RPMI7951 (cell line): Measurements from ENCODE around the gene RANBP17. TPM values are rescaled to one million over a fixed set of nuclear protein-coding genes. Genes with fewer than 3 reads are reported as not detected.
"Not testable (repeated sequence)": the region's sequence is repeated elsewhere in the genome, so short reads cannot be mapped to it uniquely, and the experiment has no call there.

ENCODE experiments used
- DNase-seq: peaks from one replicate; pipeline ENCODE4 v3.0.0-alpha.2; 2012; ENCODE audit warnings: low read depth
- total RNA-seq: library from RNA; depleted of rRNA; stranded (reverse); fragments of >200 nt; shearing (Covaris generic); gene quantifications from 2 replicates; pipeline ENCODE4 v1.2.3, GENCODE V29; 2014; rRNA removed

RANBP17 gene
- 3.6 and 9.5 TPM in 2 replicates for total RNA-seq

DNA sequence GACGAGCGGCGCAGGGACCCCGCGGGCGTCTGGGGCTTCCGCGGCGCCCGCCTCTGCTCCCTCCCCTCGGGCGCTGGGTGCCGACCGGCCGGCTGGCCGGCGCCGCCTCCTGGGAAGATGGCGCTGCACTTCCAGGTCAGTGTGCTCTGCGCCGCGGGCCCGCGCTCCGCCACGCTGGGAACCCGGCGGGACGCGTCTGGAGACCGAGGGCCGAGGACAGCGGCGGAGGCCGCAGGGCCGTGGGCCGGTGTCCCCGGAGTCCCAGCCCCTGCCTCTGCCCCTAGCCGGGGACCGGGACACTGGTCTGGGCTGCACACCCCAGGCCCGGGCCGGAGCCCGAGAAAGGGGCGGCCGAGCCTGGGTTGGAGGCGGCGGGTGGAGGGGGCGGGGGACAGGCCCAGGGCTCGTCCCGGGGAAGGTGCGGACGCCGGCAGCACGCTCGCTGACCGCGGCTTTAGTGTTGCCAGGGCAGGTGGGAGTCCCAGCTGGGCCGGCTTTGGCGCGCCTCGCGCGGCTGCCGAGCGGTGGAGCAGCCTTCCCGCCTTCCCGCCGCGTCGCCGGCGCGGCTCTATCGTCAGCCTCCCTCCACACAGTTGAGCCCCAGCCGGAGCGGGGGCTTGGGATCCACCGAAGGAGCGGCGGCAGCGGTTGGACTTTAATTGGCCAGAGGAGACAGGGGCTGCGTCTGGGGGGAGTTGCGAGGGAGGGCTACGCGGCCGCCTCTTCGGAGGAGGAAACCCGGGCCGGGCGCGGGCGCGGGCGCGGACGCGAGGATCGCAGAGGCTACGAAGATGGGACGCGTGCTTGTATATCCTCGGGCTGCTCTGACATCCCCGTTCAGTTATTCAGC lies at the start of gene RANBP17:
TSS of gene RANBP17 (plus strand) at position 102 of the 850 bp plus-strand sequence.
- DNase-seq, result peak; percentile 69

DNA sequence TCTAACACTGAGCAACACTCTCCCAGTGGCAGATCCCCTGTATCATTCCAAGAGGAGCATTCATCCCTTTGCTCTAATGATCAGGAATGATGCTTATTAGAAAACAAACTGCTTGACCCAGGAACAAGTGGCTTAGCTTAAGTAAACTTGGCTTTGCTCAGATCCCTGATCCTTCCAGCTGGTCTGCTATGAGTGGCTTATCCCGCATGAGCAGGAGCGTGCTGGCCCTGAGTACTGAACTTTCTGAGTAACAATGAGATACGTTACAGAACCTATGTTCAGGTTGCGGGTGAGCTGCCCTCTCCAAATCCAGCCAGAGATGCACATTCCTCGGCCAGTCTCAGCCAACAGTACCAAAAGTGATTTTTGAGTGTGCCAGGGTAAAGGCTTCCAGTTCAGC lies 48.6 kb upstream of the RANBP17 start:
- DNase-seq, result no peak

DNA sequence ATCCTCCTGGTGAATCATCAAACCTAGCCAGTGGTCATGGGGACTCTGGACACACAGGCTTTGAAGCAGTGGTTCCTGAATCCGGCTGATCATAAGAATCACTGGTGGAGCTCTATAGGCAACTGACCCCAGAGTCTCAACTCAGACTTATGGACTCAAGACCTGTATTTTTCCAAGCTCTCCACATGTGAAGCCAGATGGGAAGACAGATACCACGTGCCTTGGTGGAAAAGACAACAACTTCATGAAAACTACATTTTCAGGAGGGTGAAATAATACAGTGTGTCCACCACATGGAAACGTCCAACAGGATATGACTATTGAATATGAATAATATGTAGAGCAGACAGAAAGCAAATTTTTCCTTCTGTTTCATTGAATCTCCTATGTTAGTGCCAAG lies 44.6 kb upstream of the RANBP17 start:
- no peak for DNase-seq

DNA sequence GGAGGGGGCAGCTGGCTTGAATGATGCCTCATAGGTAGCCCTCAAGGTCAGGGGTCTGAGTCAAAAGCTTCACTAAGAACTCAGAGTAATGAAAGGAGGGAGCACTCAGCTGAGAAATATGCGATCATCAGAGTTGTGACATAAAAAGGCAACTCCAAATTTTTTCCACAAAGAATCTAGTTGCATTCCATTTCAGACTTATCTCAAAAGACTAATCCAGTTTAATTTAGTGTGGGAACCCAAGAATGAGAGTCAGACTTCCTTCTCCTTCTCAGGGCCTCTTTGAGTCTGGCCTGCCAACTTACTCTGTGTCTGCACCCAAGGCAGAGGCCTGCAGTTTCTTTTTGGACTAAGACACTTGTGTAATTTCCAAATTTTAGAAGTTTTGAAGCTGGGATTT lies 43.6 kb upstream of the RANBP17 start:
- no peak for DNase-seq

DNA sequence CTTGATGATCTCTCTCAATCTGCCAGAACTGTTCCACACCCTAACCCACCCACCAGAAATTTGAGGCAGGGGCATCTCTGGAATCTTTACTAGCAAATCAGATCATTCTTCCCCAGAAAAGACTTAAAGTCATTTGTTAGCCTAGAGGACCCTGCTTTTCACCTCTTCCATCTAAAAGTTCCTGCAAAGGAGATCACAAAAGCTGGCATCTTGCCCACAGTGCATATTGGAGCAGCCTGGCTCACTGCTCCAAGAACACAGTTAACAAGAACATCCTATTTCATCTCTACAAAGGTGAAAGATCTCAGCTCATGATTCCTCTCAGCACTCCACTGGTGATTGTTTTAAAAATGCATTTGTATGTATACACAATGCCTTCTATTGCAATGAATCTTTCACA lies 42.0 kb upstream of the RANBP17 start:
- DNase-seq, result no peak

DNA sequence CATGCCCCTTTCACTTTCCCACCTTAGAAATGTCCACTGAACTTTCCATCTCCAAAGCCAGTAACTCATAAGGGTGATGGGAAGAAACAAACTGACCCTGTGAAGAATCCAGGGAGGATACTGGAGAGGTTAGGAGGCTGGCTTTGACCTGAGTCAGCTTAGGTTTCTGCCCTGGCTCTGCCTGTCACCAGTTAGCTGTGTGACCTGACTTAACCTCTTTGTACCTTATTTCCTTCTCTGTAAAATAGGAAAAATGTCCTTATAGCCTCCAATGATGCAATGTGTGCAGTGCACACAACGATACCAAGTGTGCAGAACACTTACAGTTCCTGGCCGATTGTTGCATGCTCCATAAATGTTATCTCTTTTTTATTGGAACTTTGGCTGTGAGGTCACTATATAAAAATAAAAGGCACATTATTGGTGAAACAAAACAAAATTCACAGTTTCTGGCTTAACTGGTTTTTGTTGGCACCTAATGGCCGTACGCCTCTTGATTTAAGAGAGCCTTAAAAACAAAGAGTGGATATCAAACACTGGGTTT lies 40.5 kb upstream of the RANBP17 start:
- no peak for DNase-seq

DNA sequence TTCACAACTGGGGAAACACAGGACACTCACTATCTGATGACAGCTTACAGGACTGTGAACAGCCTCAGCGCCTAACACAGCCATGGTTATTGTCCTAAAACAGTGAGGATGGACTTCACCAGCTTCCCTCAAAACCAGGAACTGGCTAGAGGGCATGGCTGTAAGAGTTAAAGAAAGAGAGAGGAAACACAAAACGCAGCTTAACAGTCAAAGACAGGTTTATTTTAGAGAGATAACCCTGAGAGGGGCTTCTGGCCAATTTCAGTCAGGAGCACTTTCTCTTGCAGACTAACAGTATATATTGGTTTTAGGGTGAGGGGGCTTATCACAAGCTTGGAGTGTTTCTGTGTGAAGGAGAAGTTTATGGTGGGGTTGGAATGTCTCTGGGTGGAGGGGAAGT lies 35.7 kb upstream of the RANBP17 start:
- no peak for DNase-seq

DNA sequence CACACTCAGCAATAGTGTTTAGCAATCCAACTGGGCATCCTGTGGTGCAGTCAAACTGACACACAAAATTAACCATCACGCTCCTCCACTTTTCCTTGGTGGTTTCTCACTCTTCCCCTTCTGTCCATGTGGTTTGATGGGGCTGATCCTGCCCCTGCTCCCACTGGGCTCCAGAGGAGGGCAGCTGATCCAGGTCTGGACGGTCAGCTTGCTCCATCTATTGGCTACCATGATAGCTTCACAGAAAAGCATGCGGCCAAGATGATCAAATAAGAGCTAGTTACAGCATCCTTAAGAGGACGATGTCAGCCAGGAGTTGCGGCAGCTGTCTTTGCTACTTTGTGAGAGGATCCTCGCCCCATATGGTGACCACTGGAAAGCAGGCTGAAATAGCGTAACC lies 29.6 kb upstream of the RANBP17 start:
- no peak for DNase-seq

DNA sequence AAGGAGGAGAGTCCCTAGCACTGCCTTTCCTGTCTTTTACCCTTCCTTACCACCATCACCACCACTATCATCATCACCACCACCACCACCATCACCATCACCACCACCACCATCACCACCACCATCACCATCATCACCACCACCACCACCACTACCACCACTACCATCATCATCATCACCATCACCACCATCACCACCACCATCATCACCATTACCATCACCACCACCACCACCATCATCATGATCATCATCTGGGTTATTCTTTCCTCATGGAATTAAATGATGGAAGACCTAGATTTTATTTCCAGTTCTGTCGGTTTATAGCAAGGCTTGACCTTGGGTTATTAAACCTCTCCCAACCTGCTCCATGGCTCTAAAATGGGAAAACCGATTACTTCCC lies 27.8 kb upstream of the RANBP17 start:
- DNase-seq, result not testable (repeated sequence)

DNA sequence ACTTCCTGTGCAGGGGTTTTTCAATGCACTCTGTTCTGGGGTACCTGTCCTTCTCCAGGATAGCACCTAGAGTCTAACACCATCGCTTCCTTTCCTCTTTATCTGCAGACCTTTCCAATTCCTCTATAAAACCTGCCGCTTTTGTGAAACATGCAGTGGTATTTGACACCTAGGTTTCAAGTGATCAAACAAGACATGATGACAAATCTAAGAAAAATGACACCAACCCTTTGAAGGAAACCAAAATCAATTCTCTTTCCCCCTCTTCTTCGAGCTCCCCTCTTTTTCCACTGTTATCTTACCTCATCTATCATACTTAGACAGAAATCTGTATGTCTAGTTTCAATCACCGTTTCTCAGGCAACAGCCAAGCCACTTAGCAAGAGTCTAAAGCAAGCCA lies 25.6 kb upstream of the RANBP17 start:
- DNase-seq, result no peak

DNA sequence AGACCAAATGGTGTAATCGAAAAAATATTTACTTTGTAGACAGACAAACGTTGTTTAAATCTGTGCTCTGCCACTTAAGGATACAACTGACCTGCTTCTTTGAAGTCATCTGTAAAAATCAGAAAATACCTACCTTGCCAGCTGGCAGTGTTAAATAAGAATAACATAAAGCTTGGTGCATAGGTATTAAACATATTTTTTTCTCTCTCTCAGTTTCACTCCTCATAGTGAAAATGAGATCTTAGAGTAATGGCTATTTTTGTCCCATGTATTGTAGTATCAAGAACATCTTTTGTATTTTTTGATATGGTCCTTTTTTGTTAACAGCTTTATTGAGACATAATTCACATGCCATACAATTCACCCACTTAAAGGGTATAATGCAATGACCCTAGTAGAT lies 17.9 kb upstream of the RANBP17 start:
- DNase-seq, result no peak

DNA sequence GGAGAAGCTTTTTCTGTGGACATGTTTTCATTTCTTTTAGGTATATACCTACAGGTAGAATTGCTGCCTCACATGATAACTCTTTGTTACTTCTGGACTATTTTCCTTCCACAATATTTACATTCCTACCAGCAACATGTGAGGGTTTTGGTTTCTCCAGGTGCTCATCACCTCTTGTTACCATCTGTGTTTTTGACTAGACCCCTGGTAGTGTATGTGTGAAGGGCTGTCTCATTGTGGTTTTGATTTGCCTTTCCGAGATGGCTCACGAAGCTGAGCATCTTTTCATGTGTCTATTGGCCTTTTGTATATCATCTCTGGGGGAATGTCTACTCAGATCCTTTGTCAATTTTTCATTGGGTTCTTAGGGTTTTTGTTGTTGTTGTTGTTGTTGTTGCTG lies 17.2 kb upstream of the RANBP17 start:
- no peak for DNase-seq

DNA sequence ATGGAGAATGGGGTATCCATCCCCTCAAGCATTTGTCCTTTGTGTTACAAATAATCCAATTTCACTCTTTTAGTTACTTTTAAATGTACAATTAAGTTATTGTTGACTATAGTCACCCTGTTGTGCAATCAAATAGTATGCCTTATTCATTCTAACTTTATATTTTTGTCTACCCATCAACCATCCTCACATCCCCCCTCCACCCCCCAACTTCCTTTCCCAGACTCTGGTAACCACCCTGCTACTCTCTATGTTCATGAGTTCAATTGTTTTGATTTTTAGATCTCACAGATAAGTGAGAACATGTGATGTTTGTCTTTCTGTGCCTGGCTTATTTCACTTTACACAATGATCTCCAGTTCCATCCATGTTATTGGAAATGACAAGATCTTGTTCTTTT lies 15.4 kb upstream of the RANBP17 start:
- no peak for DNase-seq

DNA sequence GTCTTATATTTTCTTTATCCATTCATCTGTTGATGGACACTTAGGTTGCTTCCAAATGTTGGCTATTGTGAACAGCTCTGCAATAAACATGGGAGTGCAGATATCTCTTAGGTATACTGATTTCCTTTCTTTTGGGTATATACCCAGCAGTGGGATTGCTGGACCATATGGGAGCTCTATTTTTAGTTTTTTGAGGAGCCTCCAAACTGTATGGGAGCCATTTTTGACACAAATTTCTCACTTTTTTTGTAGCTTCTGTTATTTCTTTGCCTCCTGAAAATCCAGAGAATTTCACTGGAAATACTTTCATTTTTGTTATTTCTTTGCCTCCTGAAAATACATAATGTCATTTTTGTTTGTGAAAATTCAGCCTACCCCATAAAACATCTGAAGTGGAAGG lies 15.0 kb upstream of the RANBP17 start:
- DNase-seq, result no peak

DNA sequence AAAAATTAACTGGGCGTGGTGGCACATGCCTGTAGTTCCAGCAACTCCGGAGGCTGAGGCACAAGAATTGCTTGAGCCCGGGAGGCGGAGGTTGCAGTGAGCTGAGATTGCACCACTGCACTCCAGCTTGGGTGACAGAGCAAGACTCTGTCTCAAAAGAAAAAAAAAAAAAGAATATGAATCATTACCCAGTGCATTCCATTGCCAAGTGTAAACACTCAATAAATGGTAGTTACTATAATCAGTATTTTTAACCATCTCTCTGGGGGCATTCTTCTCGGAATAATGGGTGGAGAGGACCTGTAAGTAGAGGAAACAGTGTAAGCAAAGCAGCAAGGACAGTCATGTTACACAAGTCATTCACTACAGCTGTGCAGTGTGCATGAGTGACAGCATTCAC lies 13.8 kb upstream of the RANBP17 start:
- DNase-seq, result no peak

DNA sequence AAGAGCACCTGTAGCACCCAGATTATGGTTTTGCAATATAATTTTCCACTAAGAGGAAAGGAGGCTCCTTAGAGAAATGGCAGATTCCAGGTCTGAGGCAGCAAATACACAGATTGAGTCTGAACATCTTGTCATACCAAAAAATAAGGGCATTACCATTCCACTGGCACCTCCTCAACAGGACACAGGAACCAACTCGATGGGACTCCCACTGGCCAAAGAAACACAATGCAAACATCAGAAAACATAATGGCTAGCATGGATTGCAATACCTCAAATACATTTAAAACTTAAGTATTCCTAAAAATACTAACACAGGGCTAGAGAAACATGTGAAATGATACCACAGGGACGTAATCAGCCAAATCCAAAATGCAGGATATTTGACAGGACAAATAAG lies 12.4 kb upstream of the RANBP17 start:
- DNase-seq, result no peak

DNA sequence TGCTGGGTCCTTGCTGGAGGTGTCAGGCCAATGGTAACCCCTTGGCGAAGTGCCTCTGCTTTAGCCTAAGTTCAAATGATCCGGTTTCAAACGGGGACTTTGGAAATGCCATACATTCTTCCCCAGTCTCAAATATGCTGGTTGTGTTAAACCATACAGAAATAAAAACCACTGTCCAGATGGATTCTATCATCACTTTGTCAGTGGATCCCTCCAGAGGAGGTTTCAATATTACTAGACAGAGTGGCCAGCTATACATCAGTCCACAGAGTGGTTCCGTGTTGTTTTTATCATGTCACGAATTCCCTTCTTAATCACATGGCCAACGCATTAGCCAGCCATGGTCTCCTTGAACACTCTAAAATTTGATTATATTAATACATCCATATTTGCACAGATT lies 7.3 kb upstream of the RANBP17 start:
- no peak for DNase-seq

DNA sequence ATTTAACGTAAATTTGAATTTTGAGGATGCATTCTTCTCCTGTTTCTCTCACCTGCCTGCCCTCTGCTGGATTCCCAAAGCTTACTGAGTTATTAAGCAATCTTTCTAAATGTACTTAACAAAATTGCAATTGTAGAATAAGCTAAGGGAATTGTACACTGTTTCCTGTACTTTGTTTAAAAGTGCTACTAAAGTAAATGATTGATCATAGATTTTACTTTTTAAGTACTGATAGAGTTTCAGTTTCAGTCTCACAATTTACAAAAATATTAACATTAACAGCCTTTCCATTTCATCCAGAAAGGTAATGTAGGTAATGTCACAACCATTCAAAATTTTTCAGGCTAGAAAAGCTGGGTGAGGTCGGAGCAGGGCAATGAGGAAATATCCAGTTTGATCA lies 4.8 kb upstream of the RANBP17 start:
- no peak for DNase-seq

DNA sequence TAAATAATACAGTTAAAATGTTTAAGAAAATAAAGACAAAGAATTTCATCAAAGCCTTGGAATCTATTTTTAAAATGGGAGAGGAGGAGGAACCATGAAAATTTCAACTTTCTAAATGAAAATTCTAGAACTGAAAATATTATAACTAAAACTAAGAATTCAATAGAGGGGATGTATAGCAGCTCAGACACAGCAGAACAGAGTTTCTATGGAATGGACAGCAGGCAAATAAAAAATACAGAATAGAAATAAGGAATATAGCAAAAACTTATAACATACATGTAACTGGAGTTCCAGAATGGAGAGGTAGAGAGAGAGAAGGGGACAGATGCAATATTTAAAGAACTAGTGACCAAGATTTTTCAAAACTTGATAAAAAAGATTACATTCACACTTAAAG lies 1.4 kb upstream of the RANBP17 start:
- DNase-seq, result no peak

DNA sequence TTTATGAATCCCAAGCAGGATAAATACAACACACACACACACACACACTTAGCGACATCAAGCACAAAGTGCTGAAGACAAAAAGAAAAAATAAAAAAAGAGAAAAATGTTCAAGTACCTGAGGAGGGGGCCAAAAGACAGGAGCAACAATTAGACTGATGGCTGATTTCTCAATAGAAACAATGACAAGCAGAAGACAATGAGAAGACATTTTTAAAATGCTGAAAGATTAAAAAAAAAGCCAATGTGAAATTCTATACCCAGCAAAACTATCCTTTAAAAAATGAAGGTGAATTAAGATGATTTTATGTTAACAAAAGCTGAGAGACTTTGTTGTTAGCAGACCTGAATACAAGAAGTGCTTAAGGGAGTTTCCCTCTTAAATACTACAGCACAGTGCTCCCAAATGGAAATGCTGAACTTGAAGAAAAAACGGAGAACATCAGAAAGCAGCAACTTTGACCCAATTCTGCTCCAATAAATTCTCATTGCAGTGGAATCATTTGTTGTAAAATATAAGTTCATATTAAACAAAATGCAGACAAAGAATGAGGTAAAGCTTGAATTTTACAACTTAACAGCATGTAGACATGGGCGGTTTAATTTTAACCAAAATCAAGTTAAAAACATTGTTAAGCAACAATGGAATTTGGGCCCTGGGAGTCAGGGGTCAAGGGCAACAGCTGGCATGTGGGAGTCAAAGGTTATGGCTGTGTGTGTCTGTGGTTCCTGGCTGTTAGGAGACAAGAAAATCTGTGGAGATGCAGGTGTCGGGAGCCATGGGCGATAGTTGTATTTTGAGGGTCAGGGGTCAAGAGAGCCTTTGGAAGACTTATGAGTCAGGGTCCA lies 776 bp upstream of the RANBP17 start:
- DNase-seq, result no peak

DNA sequence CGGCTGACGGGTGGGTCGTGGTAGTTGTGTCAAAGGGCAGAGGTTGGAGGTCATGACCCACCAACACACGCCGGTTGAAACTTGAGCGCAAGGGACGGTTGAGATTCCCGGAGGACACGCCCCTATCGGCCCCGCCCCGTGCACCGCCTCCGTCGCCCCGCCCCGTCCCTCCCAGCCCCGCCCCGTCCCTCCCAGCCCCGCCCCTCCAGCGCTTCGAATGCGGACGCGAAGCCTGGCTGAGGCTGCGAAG lies 226 bp upstream of the RANBP17 start:
- DNase-seq, result no peak

DNA sequence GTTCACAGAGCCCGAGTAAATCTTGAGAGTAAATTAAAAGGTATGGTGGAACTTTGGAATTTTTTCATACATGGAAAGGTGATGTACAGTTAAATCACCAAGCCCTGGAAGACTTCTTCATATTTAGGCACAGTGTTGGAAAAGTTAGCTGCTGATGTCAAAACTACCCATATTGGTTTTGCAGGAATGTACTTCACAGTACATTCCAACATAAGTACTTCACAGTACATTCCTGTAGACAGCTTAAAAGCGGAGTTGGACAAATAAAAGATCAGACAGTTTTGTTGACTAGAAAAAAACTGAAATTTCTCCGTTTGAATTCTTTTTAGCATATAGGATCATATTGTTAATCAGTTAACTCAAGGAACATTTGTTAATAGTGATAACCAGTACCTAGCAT lies 1.8 kb downstream of the RANBP17 start:
- DNase-seq, result no peak

DNA sequence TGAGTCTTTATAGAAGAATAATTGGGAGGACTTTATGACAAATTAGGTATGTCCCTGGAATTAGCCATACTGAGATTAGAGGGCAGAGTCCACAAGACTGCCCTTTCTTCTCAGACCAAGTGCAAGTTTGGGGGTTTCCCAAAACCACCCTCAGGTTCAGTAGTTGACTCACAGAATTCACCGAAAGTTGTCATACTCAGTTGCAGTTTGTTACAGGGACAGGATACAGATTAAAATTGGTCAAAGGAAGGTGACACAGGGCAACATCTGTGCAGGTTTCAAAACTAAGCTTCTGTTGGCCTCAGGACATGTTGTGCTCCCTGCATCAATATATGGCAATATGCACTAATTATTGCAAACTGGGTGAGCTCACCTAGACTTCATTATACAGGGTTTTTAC lies 3.8 kb downstream of the RANBP17 start:
- no peak for DNase-seq
